ENCODE data around the gene PPFIBP1.

DNA sequence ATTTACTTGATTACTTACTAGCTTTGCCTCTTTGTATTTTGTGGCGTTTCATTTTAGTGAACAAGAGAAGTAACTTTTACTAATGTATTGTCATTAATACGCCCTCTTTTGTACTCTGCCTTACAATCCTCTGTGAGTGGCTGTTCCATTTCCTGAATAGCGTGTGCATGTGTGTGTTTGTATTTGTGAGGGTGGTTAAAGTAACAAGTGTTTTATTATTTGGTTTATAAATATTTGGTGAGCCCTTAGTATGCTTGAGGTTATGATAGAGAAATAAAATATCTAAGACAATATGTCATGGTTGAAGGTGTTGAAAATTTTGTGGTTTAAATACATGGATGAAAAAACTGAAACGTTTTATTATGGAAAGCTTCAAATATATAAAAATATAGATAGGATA lies 100.6 kb downstream of the PPFIBP1 start:
- TF ChIP-seq, protein P1, sequence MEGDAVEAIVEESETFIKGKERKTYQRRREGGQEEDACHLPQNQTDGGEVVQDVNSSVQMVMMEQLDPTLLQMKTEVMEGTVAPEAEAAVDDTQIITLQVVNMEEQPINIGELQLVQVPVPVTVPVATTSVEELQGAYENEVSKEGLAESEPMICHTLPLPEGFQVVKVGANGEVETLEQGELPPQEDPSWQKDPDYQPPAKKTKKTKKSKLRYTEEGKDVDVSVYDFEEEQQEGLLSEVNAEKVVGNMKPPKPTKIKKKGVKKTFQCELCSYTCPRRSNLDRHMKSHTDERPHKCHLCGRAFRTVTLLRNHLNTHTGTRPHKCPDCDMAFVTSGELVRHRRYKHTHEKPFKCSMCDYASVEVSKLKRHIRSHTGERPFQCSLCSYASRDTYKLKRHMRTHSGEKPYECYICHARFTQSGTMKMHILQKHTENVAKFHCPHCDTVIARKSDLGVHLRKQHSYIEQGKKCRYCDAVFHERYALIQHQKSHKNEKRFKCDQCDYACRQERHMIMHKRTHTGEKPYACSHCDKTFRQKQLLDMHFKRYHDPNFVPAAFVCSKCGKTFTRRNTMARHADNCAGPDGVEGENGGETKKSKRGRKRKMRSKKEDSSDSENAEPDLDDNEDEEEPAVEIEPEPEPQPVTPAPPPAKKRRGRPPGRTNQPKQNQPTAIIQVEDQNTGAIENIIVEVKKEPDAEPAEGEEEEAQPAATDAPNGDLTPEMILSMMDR (IDR thresholded peaks at IDR 0.05) = no peak
- no peak for TF ChIP-seq POLR2A (IDR thresholded peaks at IDR 0.05)
